NCI-H146 (cell line): ENCODE measurements around the gene XPNPEP1.
A peak's percentile ranks its signal among the peaks of the same experiment; 100 is the strongest.

Source experiments
- DNase-seq: peaks from one replicate; lab custom pipeline; 2025; lab: John Stamatoyannopoulos, UW

The XPNPEP1 gene

DNA sequence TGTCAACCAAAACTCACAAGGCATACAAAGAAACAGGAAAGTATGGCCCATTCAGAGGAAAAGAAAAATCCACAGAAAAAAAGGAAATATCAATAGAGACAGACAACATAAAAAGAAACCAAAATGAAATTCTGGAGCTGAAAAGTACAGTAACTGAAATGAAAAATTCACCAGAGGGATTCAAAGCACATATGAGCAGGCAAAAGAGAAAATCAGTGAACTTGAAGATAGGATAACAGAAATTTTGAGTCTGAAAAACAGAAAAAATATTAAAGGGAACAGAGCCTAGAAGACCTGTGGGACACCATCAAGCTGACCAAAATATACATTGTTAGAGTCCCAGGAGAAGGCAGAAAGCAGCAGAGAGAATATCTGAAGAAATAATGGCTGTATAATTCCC, 60.6 kb downstream of the XPNPEP1 start:
- DNase-seq: no peak

DNA sequence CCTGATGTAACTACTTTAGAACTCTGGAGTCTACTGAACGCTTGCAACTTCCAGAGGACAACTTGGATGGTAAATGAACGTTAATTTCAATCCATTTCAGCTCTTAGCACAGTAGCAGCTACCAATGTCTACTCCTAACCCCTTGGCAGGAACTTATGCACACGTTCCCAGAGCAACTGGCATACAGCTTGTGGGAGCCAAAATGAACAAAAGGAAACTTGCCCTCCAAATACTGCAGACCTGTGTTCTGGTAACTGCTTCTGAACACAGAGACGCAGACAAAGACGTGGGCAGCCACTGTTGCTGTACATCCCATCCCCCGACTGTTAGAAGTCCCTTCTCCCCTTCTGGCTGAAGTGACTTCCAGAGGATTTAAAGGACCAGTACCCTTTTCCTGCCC, 61.3 kb downstream of the XPNPEP1 start:
- no peak for DNase-seq

GRCh38 chr10:109861081-109861480, 62.2 kb downstream of the XPNPEP1 start:
- DNase-seq: no peak

DNA sequence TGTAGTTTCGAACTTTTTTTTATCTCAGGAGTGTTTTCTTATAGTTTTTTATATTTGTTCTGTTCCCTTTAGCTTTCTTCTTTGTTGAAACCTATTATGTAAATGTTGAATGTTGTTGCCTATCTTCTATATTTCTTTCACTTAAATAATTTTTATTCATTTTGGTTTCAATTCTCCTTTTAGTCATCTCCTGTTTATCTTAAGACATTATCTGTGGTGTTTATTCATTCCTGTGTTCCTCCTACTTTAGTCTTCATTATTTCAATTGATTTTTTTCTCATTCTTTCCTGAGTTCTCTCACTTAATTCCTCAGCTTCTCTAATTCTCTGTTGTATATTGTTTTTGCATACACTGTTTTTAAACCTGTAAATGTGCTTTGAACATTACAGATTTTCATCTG, 64.1 kb downstream of the XPNPEP1 start:
- no peak for DNase-seq

DNA sequence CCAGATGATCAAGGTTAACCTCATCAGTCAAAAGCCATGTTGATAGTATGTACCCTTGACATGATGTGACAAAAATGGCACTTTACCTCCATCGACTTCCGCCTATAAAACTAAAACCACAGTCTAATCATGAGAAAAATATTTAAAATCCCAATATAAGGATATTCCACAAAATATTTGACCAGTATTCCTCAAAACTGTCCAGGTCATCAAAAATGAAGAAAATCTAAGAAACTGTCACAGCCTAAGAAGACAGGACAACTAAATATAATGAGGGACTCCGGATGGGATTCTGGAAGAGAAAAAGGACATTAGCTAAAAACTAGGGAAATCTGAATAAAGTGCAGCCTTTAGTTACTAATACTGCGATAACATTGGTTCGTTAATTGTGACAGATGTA, 67.6 kb downstream of the XPNPEP1 start:
- DNase-seq: no peak

GRCh38 chr10:109853921-109854320, 69.4 kb downstream of the XPNPEP1 start:
- no peak for DNase-seq

GRCh38 chr10:109852475-109853037, 70.8 kb downstream of the XPNPEP1 start:
- peak; percentile 59 for DNase-seq

- DNase-seq: no peak
These were observed 71.5 kb downstream of the XPNPEP1 start for GRCh38 chr10:109851616-109852474.

DNA sequence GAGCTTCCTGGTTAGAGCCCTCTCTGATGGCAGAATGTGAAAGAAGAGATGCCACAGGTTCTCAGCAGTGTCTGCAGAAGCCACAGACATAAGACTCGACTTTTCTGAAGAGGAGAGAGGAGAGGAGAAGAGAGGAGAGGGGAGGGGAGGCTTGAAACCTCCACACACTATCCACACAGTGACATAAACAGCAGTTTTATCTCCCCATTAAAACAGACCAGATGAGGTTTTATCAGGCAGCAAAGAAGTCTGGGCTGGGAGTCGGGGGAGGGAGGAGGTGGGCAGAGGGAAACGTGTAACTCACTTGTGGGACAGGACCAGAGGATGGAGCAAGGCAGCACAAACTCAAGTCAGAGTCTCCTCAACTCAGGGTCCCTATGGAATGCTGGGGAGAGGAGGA, 76.5 kb downstream of the XPNPEP1 start:
- DNase-seq: no peak

DNA sequence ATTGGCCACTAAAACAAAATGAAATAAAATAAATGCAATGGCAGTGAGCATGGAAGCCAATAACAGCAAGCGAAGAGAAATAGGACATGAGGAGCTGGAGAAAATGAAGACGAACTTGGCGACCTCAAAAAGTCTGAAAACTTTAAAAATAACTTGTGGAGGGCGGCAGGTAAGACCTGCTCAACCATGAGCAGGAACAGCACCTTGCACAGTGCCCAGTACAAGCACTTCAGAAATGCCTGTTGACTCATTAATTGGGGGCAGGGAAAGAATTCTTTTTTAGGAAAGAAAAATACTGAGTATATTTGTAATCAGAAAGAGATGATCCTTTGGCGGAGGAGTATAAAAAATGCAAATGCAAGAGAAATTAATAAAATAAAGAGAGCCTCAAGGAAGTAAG, 78.0 kb downstream of the XPNPEP1 start:
- no peak for DNase-seq

DNA sequence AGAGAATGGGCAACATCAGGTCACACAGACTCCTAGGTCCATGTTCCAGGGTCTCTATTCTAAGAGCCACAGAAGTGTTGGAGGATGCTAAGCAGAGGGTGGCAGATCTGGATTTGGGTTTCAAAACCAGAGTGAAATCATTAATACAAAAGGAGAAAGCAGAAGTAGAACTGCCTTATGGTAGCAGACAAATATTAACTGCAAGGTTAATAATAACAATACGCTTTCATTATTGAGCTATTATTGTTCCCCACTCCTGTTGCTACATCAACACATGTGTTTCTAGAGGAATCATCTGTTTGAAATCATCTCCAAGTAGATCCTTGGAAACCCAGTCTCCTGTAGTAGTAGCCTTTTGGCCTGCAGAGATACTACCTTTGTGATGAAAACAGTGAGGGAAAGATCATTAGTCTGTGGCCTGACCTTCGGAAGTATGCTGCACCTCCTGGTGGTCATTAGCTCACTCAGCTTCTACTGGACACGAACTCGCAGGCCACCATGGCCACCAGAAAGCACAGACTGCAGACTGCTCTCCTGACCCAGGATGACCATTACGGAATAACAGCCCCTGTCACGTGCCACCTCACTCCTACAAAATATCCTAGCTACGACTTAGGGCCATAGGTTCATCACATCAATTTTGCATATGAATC, 84.6 kb downstream of the XPNPEP1 start:
- DNase-seq: no peak

DNA sequence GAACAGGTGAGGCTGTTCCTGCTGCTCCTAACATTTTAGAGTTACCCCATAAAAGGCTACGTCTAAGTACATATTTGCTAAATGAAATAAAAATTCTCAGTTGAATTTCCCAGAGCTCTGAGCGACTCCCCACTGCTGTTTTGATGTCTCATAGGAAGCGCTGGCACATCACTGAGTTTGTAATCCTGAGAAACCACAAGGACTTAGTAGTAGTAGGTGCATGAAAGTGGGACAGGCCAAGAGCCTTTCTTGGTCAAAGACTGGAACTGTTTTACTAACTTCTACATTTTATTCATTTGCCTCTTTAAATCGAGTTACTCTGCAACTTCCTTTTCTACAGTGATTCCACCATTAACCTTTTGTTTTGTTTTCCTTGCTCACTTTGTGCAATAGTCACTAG, 85.9 kb downstream of the XPNPEP1 start:
- DNase-seq: no peak

GRCh38 chr10:109835257-109835656, 88.1 kb downstream of the XPNPEP1 start:
- no peak for DNase-seq

DNA sequence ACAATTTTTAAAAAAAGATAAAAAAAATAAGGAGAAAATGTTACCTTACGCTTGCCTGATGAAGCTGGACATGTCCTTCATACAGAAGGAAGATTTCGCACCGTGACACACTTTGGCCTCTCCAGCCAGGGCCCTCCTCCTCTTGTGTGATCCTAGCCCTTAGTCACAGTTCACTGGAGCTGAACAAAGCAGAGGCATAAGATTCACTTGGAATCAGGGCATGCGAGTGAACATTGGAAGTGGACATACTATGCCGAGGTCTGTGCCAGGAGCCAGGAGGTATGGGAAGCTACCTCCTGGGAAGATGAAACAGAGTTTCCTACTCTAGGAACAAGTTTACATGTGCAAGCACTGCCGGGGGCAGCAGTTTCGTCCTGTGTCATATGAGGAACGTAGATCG, 91.5 kb downstream of the XPNPEP1 start:
- no peak for DNase-seq

DNA sequence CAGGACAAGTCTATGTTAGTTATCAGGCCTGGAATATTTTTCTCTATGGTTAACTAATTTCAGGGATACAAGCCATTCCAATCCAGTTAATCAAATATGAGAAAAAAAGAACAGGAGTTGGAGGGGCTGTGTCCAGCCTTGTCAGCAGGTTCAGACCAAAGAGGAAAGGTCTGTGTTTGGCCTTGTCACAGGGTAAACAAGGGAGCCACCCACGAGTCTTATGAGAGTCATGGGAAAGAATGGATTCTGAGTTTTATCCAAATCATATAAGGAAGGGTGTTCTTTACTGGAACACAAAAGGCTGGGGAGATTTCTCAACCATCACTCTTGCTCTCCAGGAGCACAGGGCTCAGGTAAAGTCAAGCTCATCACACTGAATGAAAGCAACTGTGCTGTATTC, 99.1 kb downstream of the XPNPEP1 start:
- DNase-seq: no peak

DNA sequence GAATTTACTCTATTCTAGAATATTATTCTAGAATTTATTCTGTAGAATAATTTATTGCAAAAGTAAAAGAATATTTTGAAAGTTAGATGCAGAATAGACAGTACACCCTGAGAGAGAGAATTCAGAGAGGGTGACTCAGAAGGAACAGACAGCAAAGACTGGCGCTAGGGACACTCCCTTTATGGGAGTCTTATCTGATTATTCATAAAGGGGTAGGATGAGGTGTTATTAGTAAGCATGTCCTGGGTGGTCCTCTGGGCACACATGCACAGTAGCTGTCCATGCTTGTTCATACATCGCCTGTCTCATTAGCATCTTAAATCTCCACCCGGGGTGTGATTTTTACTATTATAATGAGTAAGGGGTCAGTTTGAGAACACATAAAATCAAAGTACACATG, 100.1 kb downstream of the XPNPEP1 start:
- no peak for DNase-seq

GRCh38 chr10:109821672-109822071, 101.6 kb downstream of the XPNPEP1 start:
- no peak for DNase-seq

DNA sequence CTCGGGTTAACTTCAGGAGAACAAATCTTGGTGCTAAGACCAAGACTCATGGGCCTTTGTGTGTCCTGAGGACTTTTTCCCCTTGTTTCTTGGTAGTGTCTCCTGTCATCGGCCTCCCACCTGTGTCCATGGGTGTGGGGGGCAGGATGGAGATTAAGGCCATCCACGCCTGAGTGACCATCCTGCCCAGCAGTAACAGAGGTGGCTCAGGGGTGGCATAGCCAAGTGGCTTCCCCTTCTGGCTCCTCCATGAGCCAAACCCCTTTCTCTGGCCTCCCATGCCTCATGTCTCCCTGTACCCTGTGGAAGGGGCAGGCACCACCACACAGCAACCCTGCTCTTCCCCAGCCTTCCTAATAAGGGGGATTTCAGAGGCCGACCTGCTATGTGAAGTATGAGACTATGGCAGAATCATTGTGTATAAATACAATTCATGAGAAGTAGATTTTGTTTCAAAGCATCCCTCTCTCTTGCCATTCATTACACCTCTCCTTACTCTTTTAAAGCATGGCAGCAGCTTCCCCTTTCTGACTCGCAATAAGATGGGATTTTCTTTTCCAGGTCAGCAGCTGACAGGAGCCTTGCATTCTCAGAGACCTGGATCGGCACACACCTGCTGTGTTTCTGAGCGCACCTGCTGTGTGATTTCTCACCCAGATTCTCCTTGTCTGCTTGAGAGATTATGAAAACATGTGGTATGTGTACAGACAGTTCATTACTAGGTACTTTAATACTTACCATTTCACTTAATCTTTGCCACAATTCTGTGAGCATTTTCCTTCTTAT, 102.5 kb downstream of the XPNPEP1 start:
- no peak for DNase-seq

GRCh38 chr10:109819807-109820206, 103.5 kb downstream of the XPNPEP1 start:
- no peak for DNase-seq
